SK-N-SH (cell line): ENCODE results near the gene KIF6. TPM values are rescaled to one million over a fixed set of nuclear protein-coding genes. Genes with fewer than 3 reads are reported as not detected.

Source experiments
- CTCF ChIA-PET: fragments of 300-600, 350-600 bp; formaldehyde crosslinking; extraction: SDS; loops from one replicate; lab custom pipeline; 2021; lab: Yijun Ruan, JAX
- POLR2A ChIA-PET: fragments of 350-600 bp; sonication (Branson Sonifier 250); formaldehyde crosslinking; extraction: SDS; loops from one replicate; lab custom pipeline; 2020; ENCODE audit warnings: antibody characterized with exemption, inconsistent platforms; lab: Yijun Ruan, JAX
- DNase-seq: peaks from one replicate; pipeline ENCODE4 v3.0.0; 2012
- H2AFZ ChIP-seq: fragments of 200-600 bp; sonication (generic); 2 replicates; pipeline ENCODE4 v1.8.1; 2016; ENCODE audit warnings: antibody characterized with exemption, mild to moderate bottlenecking, low read depth
- H3F3A ChIP-seq: fragments of 200-600 bp; sonication (generic); replicated peaks from 2 replicates; pipeline ENCODE3; 2016; ENCODE audit warnings: antibody characterized with exemption, mild to moderate bottlenecking; ENCODE audit not compliant: insufficient read depth
- H3K27ac ChIP-seq, 2 experiments: fragments of 200-500 bp in 1 of 2; fragments of 200-600 bp in 1 of 2; sonication (Bioruptor generic) in 1 of 2; sonication (generic), shearing (Covaris generic) in 1 of 2; 2 replicates each; pipeline versions ENCODE4 v1.5.1 to v1.6.1; 2014 to 2016; ENCODE audit warnings: low read depth in 2 of 2, inconsistent platforms in 1 of 2, low read length in 1 of 2, mild to moderate bottlenecking in 1 of 2, mixed read lengths in 1 of 2
- H3K27me3 ChIP-seq: fragments of 200-600 bp; sonication (generic), shearing (Covaris generic); 2 replicates; pipeline ENCODE4 v1.6.1; 2016; ENCODE audit warnings: mixed run types; ENCODE audit not compliant: insufficient read depth
- H3K36me3 ChIP-seq, 2 experiments: fragments of 200-500 bp in 1 of 2; fragments of 200-600 bp in 1 of 2; sonication (Bioruptor generic) in 1 of 2; sonication (generic) in 1 of 2; replicated peaks in 1 of 2; 2 replicates each; pipeline versions ENCODE3 to v1.5.1; 2014 to 2016; ENCODE audit warnings: low read length in 1 of 2, mild to moderate bottlenecking in 1 of 2; ENCODE audit not compliant: insufficient read depth in 2 of 2, control insufficient read depth in 1 of 2
- H3K4me1 ChIP-seq, 2 experiments: fragments of 200-500 bp in 1 of 2; fragments of 200-600 bp in 1 of 2; sonication (Bioruptor generic) in 1 of 2; sonication (generic), shearing (Covaris generic) in 1 of 2; 2 replicates each; pipeline versions ENCODE4 v1.5.1 to v1.6.1; 2014 to 2016; ENCODE audit warnings: low read depth in 1 of 2, low read length in 1 of 2, mixed run types in 1 of 2; ENCODE audit not compliant: insufficient read depth in 2 of 2, control insufficient read depth in 1 of 2
- H3K4me2 ChIP-seq: fragments of 200-600 bp; sonication (generic), shearing (Covaris generic); 2 replicates; pipeline ENCODE4 v1.6.1; 2017; ENCODE audit warnings: mixed run types
- H3K4me3 ChIP-seq, 2 experiments: fragments of 200-500 bp in 1 of 2; fragments of 200-600 bp in 1 of 2; sonication (Bioruptor generic) in 1 of 2; sonication (generic), shearing (Covaris generic) in 1 of 2; 2 replicates each; pipeline versions ENCODE4 v1.5.1 to v1.8.1; 2014 to 2016; ENCODE audit warnings: low read depth in 2 of 2, inconsistent platforms in 1 of 2, low read length in 1 of 2, mild to moderate bottlenecking in 1 of 2, mixed read lengths in 1 of 2, moderate library complexity in 1 of 2
- H3K79me2 ChIP-seq: fragments of 200-600 bp; sonication (generic); 2 replicates; pipeline ENCODE4 v1.8.1; 2017; ENCODE audit warnings: mild to moderate bottlenecking; ENCODE audit not compliant: insufficient read depth
- H3K9ac ChIP-seq: fragments of 200-600 bp; sonication (generic); 2 replicates; pipeline ENCODE4 v1.6.1; 2017; ENCODE audit warnings: mixed run types
- H3K9me2 ChIP-seq: fragments of 200-600 bp; sonication (generic); 2 replicates; pipeline ENCODE4 v1.6.1; 2017; ENCODE audit warnings: mixed run types
- H3K9me3 ChIP-seq: fragments of 200-600 bp; sonication (generic); 2 replicates; pipeline ENCODE4 v1.6.1; 2017; ENCODE audit warnings: mixed run types, mild to moderate bottlenecking, moderate library complexity
- H4K20me1 ChIP-seq: fragments of 200-600 bp; sonication (generic); 2 replicates; pipeline ENCODE4 v1.6.1; 2017; ENCODE audit warnings: mild to moderate bottlenecking, mixed run types; ENCODE audit not compliant: insufficient read depth
- EP300 ChIP-seq, 2 experiments: IDR thresholded peaks; 2 replicates each; pipeline versions ENCODE4 v1.4.0 to v1.6.1; 2012; ENCODE audit warnings: borderline replicate concordance in 1 of 2, low read depth in 1 of 2, low read length in 1 of 2
- GABPA ChIP-seq: IDR thresholded peaks from 2 replicates; pipeline ENCODE4 v1.4.0; 2012; ENCODE audit warnings: low read depth, mild to moderate bottlenecking
- JUND ChIP-seq: IDR thresholded peaks from 2 replicates; pipeline ENCODE4 v1.4.0; 2012
- RXRA ChIP-seq: IDR thresholded peaks from 2 replicates; pipeline ENCODE4 v1.4.0; 2012; ENCODE audit warnings: low read depth, mild to moderate bottlenecking, borderline replicate concordance
- SMC3 ChIP-seq: IDR thresholded peaks from 2 replicates; pipeline ENCODE4 v1.6.1; 2012; ENCODE audit warnings: low read depth, low read length, improper control_type of control experiment
- TAF1 ChIP-seq: IDR thresholded peaks from 2 replicates; pipeline ENCODE4 v1.6.1; 2012; ENCODE audit warnings: low read depth, mild to moderate bottlenecking, low read length, moderate library complexity, borderline replicate concordance
- TCF12 ChIP-seq: IDR thresholded peaks from 2 replicates; pipeline ENCODE4 v1.4.0; 2012
- WGBS: methylation state at CpG from one replicate; pipeline ENCODE4 v1.1.6; 2017; ENCODE audit warnings: low lambda C conversion rate; 5-methylcytosine and 5-hydroxymethylcytosine counted together
- polyA plus RNA-seq, 3 experiments: library from polyadenylated mRNA; depleted of rRNA; stranded (reverse); fragments of >200 nt; gene quantifications; 2 replicates each; pipeline ENCODE4 v1.2.3, GENCODE V29; 2012
- small RNA-seq, 7 experiments: library from RNA; depleted of rRNA; stranded (forward); fragments of <200 nt; gene quantifications; one replicate each; pipeline ENCODE3, GENCODE V24; 2012
- TF ChIP-seq, protein P1 (sequence below): IDR thresholded peaks from 2 replicates; pipeline ENCODE4 v1.6.1; 2012; ENCODE audit warnings: mild to moderate bottlenecking, low read depth, low read length, moderate library complexity
- TF ChIP-seq, protein P2 (sequence below): fragments of 150-350 bp; IDR thresholded peaks from 2 replicates; pipeline ENCODE4 v1.6.1; 2016; ENCODE audit warnings: mild to moderate bottlenecking, low read depth, low read length
- TF ChIP-seq, protein P3 (sequence below): IDR thresholded peaks from 2 replicates; pipeline ENCODE4 v1.4.0; 2012; ENCODE audit warnings: low read depth, borderline replicate concordance
- TF ChIP-seq, protein P4 (sequence below): fragments of 200-600 bp; sonication (generic); IDR thresholded peaks from 2 replicates; pipeline ENCODE4 v1.6.1; 2017; ENCODE audit warnings: antibody characterized with exemption, mild to moderate bottlenecking, moderate library complexity

Gene KIF6
- polyA plus RNA-seq, 1 of the 3 experiments (the other 2 are of a cell fraction), result 0.13 TPM

DNA sequence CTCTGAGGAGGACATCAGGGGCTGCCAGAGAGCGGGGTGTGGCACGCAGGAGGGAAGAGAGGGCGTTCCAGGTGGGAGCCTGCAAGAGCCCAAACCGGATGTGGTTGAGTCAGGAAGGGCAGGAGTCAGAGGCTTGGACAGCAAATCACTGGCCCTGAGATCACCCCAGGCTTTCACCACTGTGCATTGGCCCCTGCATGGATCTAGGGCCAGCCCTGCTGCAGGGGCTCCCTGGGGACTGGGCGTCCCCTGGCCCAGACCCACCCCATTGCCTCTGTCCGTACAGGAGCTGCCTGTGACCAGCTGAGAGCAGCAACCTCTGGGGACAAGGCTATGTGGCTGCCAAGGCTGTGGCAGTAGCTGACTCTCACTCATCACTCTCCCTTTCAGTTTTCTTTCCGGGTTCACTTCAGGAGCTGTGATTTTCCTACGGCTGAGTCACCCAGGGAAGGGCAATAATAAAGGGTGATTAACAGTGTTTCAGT is 444.9 kb downstream of the KIF6 start:
- Histone ChIP-seq H3K79me2 (no peaks in the 10 kb centered on the region), H2AFZ (no peak overlapping the region), H3K4me1 (no peaks in the 10 kb centered on the region), H3K36me3 (no peaks in the 10 kb centered on the region), H3F3A (no peaks in the 10 kb centered on the region), H3K9me3 (no peaks in the 10 kb centered on the region), H3K4me2 (no peak overlapping the region), H3K27ac (no peak overlapping the region), H3K27me3 (no peaks in the 10 kb centered on the region), H3K4me3 (no peak overlapping the region), H4K20me1 (no peaks in the 10 kb centered on the region), H3K9me2 (no peaks in the 10 kb centered on the region), H3K9ac (no peak overlapping the region)
- no peak for TF ChIP-seq GABPA
- TF ChIP-seq SMC3, result no peak
- TF ChIP-seq, protein P1, sequence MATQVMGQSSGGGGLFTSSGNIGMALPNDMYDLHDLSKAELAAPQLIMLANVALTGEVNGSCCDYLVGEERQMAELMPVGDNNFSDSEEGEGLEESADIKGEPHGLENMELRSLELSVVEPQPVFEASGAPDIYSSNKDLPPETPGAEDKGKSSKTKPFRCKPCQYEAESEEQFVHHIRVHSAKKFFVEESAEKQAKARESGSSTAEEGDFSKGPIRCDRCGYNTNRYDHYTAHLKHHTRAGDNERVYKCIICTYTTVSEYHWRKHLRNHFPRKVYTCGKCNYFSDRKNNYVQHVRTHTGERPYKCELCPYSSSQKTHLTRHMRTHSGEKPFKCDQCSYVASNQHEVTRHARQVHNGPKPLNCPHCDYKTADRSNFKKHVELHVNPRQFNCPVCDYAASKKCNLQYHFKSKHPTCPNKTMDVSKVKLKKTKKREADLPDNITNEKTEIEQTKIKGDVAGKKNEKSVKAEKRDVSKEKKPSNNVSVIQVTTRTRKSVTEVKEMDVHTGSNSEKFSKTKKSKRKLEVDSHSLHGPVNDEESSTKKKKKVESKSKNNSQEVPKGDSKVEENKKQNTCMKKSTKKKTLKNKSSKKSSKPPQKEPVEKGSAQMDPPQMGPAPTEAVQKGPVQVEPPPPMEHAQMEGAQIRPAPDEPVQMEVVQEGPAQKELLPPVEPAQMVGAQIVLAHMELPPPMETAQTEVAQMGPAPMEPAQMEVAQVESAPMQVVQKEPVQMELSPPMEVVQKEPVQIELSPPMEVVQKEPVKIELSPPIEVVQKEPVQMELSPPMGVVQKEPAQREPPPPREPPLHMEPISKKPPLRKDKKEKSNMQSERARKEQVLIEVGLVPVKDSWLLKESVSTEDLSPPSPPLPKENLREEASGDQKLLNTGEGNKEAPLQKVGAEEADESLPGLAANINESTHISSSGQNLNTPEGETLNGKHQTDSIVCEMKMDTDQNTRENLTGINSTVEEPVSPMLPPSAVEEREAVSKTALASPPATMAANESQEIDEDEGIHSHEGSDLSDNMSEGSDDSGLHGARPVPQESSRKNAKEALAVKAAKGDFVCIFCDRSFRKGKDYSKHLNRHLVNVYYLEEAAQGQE, result no peak
- TF ChIP-seq, protein P2, sequence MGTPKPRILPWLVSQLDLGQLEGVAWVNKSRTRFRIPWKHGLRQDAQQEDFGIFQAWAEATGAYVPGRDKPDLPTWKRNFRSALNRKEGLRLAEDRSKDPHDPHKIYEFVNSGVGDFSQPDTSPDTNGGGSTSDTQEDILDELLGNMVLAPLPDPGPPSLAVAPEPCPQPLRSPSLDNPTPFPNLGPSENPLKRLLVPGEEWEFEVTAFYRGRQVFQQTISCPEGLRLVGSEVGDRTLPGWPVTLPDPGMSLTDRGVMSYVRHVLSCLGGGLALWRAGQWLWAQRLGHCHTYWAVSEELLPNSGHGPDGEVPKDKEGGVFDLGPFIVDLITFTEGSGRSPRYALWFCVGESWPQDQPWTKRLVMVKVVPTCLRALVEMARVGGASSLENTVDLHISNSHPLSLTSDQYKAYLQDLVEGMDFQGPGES, result no peak
- no peak for TF ChIP-seq JUND
- TF ChIP-seq, protein P3, sequence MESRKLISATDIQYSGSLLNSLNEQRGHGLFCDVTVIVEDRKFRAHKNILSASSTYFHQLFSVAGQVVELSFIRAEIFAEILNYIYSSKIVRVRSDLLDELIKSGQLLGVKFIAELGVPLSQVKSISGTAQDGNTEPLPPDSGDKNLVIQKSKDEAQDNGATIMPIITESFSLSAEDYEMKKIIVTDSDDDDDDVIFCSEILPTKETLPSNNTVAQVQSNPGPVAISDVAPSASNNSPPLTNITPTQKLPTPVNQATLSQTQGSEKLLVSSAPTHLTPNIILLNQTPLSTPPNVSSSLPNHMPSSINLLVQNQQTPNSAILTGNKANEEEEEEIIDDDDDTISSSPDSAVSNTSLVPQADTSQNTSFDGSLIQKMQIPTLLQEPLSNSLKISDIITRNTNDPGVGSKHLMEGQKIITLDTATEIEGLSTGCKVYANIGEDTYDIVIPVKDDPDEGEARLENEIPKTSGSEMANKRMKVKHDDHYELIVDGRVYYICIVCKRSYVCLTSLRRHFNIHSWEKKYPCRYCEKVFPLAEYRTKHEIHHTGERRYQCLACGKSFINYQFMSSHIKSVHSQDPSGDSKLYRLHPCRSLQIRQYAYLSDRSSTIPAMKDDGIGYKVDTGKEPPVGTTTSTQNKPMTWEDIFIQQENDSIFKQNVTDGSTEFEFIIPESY, result no peak
- TF ChIP-seq, protein P4, sequence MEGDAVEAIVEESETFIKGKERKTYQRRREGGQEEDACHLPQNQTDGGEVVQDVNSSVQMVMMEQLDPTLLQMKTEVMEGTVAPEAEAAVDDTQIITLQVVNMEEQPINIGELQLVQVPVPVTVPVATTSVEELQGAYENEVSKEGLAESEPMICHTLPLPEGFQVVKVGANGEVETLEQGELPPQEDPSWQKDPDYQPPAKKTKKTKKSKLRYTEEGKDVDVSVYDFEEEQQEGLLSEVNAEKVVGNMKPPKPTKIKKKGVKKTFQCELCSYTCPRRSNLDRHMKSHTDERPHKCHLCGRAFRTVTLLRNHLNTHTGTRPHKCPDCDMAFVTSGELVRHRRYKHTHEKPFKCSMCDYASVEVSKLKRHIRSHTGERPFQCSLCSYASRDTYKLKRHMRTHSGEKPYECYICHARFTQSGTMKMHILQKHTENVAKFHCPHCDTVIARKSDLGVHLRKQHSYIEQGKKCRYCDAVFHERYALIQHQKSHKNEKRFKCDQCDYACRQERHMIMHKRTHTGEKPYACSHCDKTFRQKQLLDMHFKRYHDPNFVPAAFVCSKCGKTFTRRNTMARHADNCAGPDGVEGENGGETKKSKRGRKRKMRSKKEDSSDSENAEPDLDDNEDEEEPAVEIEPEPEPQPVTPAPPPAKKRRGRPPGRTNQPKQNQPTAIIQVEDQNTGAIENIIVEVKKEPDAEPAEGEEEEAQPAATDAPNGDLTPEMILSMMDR, result no peak
- no peak for TF ChIP-seq RXRA
- TF ChIP-seq TAF1, result no peak
- TF ChIP-seq EP300 (IDR thresholded peaks at IDR 0.05; ENCODE audit: borderline replicate concordance in 1 of 2, low read depth in 1 of 2, low read length in 1 of 2), result no peak
- TF ChIP-seq TCF12, result no peak
- no peak for DNase-seq
- CTCF ChIA-PET, result interaction anchor here (2.7 kb wide), 1 partner anchor 114 kb away, joined by 12 read pairs; no protein-coding TSS in a partner anchor
- POLR2A ChIA-PET, result no interaction called here
- WGBS, result 36% methylated on average over 7 of the region's 8 CpGs

Small RNA genes within 50 kb of the gene (small RNA-seq; reads per million reads assigned to genes)
- 0 reads per million in 7 experiments for gene RNU1-54P

Other genes starting within 250 kb of the KIF6 start
- gene DAAM2, start 67.0 kb upstream of the KIF6 start, polyA plus RNA-seq (2012; rRNA removed), result 0.20 and 0.23 TPM in 2 replicates
- 4.2 and 4.9 TPM in 2 replicates for gene MOCS1, start 209.1 kb upstream of the KIF6 start, polyA plus RNA-seq (2012; rRNA removed)